Spleen (tissue), 11 donors: Measurements from ENCODE around the gene ARID5B. TPM values are rescaled to one million over a fixed set of nuclear protein-coding genes. Genes with fewer than 3 reads are reported as not detected.

Source experiments
- DNase-seq: peaks from one replicate; pipeline ENCODE4 v3.0.0-alpha.2; 2020
- H3K27ac ChIP-seq, 8 donors: fragments of 200-600 bp; sonication (generic) in 7 of 8; 1 replicate in 4 of 8; 2 replicates in 4 of 8; pipeline versions ENCODE4 v1.5.0 to v1.8.0; 2016 to 2021; ENCODE audit warnings: inconsistent platforms in 4 of 8, mild to moderate bottlenecking in 4 of 8, moderate library complexity in 1 of 8
- H3K27me3 ChIP-seq, 7 donors: fragments of 200-600 bp; sonication (generic) in 6 of 7; replicated peaks in 1 of 7; 1 replicate in 4 of 7; 2 replicates in 3 of 7; pipeline versions ENCODE4 v1.5.0 to v1.8.0; 2016 to 2021; ENCODE audit warnings: inconsistent platforms in 3 of 7, mild to moderate bottlenecking in 1 of 7
- H3K36me3 ChIP-seq, 6 donors: fragments of 200-600 bp; sonication (generic) in 5 of 6; 1 replicate in 4 of 6; 2 replicates in 2 of 6; pipeline versions ENCODE4 v1.5.0 to v1.8.0; 2016 to 2021; ENCODE audit warnings: inconsistent platforms in 2 of 6
- H3K4me1 ChIP-seq, 6 donors: fragments of 200-600 bp; sonication (generic) in 5 of 6; 1 replicate in 3 of 6; 2 replicates in 3 of 6; pipeline versions ENCODE4 v1.5.0 to v1.8.0; 2016 to 2021; ENCODE audit warnings: inconsistent platforms in 3 of 6
- H3K4me3 ChIP-seq, 8 donors: fragments of 200-600 bp; sonication (generic) in 7 of 8; 1 replicate in 4 of 8; 2 replicates in 4 of 8; pipeline versions ENCODE4 v1.5.0 to v1.8.0; 2016 to 2021; ENCODE audit warnings: inconsistent platforms in 4 of 8, mild to moderate bottlenecking in 4 of 8, moderate library complexity in 2 of 8
- H3K9me3 ChIP-seq, 8 donors: fragments of 200-600 bp; sonication (generic) in 7 of 8; 1 replicate in 4 of 8; 2 replicates in 4 of 8; pipeline versions ENCODE4 v1.5.0 to v1.8.0; 2016 to 2021; ENCODE audit warnings: inconsistent platforms in 4 of 8
- CTCF ChIP-seq, 11 experiments: fragments of 200-600 bp in 7 of 11; fragments of 450-650 bp in 4 of 11; sonication (generic) in 4 of 11; IDR thresholded peaks in 8 of 11; conservative IDR thresholded peaks in 3 of 11; 1 replicate in 7 of 11; 2 replicates in 4 of 11; pipeline versions ENCODE4 v1.4.0 to v1.8.0; 2016 to 2021; ENCODE audit warnings: antibody characterized with exemption in 11 of 11, inconsistent platforms in 4 of 11, mild to moderate bottlenecking in 1 of 11
- POLR2A ChIP-seq, 3 donors: fragments of 450-650 bp; IDR thresholded peaks; one replicate each; pipeline ENCODE4 v1.5.1; 2017; ENCODE audit warnings: antibody characterized with exemption in 3 of 3, mild to moderate bottlenecking in 1 of 3
- POLR2AphosphoS5 ChIP-seq, 3 donors: sonication (generic); formaldehyde crosslinking; IDR thresholded peaks; one replicate each; pipeline ENCODE4 v1.5.1; 2017; ENCODE audit warnings: antibody characterized with exemption in 3 of 3
- WGBS, 5 donors: extraction: QIAGEN DNeasy Blood & Tissue Kit in 3 of 5; methylation state at CpG; one replicate each; pipeline versions ENCODE4 v1.1.5 to v1.1.7; 2013 to 2018; 5-methylcytosine and 5-hydroxymethylcytosine counted together
- intact Hi-C: fragments of 100-400 bp; cut with DNase I; formaldehyde crosslinking; loops from one replicate; pipeline ENCODE4 v1.15.0; 2023; ENCODE audit warnings: low total_unique reads
- polyA plus RNA-seq, 3 donors: library from polyadenylated mRNA; stranded (reverse); fragments of 200-250 nt; gene quantifications; one replicate each; pipeline ENCODE4 v1.2.1, GENCODE V29; 2013
- total RNA-seq, 7 donors: library from RNA; depleted of rRNA in 3 of 7; stranded (reverse); fragments of >200 nt in 3 of 7; fragmentation: NEBNext Ultra II Directional in 4 of 7; extraction: Animal tissue kit (Norgen Biotek cat#: 25700) in 4 of 7; gene quantifications; one replicate each; pipeline versions ENCODE4 v1.1.0 to v1.2.1, GENCODE V29; 2016 to 2021
- donor health status: healthy with polysubstance abuse.
- donor health status: DM: no; HTN: no; CAD: no; lungs with moderate emphysema.
- donor health status: DM: no; HTN: no; CAD: no.
- donor health status: Bipolar disorder and iron deficiency.
- donor health status: healthy.
- donor health status: DM: no; HTN: no; CAD: no.
- donor health status: DM: yes; HTN: yes; CAD: no.

ARID5B gene
- total and polyA plus RNA-seq, 10 donors, result 5.6 to 70.7 (median 46.2) TPM

GRCh38 chr10:61901829-61902444 is 438 bp downstream of the ARID5B start:
- no peak for TF ChIP-seq POLR2AphosphoS5 (IDR thresholded peaks at IDR 0.05)
- no peak for TF ChIP-seq CTCF (IDR thresholded peaks at IDR 0.05 in 8 of 11, conservative IDR thresholded peaks at IDR 0.05 in 3 of 11)
- no peak for TF ChIP-seq POLR2A (IDR thresholded peaks at IDR 0.05)
- Histone ChIP-seq H3K36me3 (no peaks in the 10 kb centered on the region), H3K4me1 (peaks cover 25 to 73% (median 58%) of the 10 kb centered on the region in 6 donors), H3K27me3 (no peaks in the 10 kb centered on the region), H3K27ac (peak overlapping the region; percentile 97 to 99 (median 98)), H3K4me3 (peak overlapping the region; percentile 54 to 87 (median 74)), H3K9me3 (no peaks in the 10 kb centered on the region)
- DNase-seq, result no peak
- intact Hi-C loops, result no loop called here
- WGBS, 5 donors, result 0% methylated on average over 14 of the region's 14 CpGs

GRCh38 chr10:61902445-61903220 is 1.1 kb downstream of the ARID5B start:
- TF ChIP-seq CTCF (IDR thresholded peaks at IDR 0.05 in 8 of 11, conservative IDR thresholded peaks at IDR 0.05 in 3 of 11), result no peak
- peak in 1 of 3 donors; percentile 41 for TF ChIP-seq POLR2A (IDR thresholded peaks at IDR 0.05)
- peak in 1 of 3 donors; percentile 67 for TF ChIP-seq POLR2AphosphoS5 (IDR thresholded peaks at IDR 0.05)
- peaks cover 19 to 73% (median 52%) of the 10 kb centered on the region in 6 donors for H3K4me1 ChIP-seq
- H3K36me3 ChIP-seq, result no peaks in the 10 kb centered on the region
- H3K27ac ChIP-seq, result peak overlapping the region; percentile 97 to 99 (median 98)
- DNase-seq, result no peak
- H3K27me3 ChIP-seq, result no peaks in the 10 kb centered on the region
- H3K9me3 ChIP-seq, result no peaks in the 10 kb centered on the region
- WGBS, 5 donors, result 0 to 1% (median 0%) methylated on average over 21 to 25 of the region's 25 CpGs
- intact Hi-C loops, result no loop called here
- peak overlapping the region; percentile 54 to 87 (median 74) for H3K4me3 ChIP-seq

GRCh38 chr10:61903221-61903927 is 1.9 kb downstream of the ARID5B start:
- Histone ChIP-seq H3K4me1 (peaks cover 12 to 73% (median 45%) of the 10 kb centered on the region in 6 donors), H3K27me3 (no peaks in the 10 kb centered on the region), H3K4me3 (peak overlapping the region; percentile 54 to 87 (median 74)), H3K9me3 (no peaks in the 10 kb centered on the region), H3K36me3 (no peaks in the 10 kb centered on the region), H3K27ac (peak overlapping the region; percentile 97 to 99 (median 98))
- WGBS, 5 donors, result 1% methylated on average over 44 to 56 of the region's 56 CpGs
- intact Hi-C loops, result no loop called here
- TF ChIP-seq POLR2AphosphoS5 (IDR thresholded peaks at IDR 0.05) (peak; percentile 91 to 96 (median 94)), CTCF (IDR thresholded peaks at IDR 0.05 in 8 of 11, conservative IDR thresholded peaks at IDR 0.05 in 3 of 11) (peak in 7 of 11 experiments; percentile 10 to 52 (median 38)), POLR2A (IDR thresholded peaks at IDR 0.05) (peak in 2 of 3 donors; percentile 74 to 82)
- DNase-seq, result peak; percentile 95
